Measurements from ENCODE around the gene OR5B17.
"Not testable (repeated sequence)": the region's sequence is repeated elsewhere in the genome, so short reads cannot be mapped to it uniquely, and the experiment has no call there.

Gene OR5B17

DNA sequence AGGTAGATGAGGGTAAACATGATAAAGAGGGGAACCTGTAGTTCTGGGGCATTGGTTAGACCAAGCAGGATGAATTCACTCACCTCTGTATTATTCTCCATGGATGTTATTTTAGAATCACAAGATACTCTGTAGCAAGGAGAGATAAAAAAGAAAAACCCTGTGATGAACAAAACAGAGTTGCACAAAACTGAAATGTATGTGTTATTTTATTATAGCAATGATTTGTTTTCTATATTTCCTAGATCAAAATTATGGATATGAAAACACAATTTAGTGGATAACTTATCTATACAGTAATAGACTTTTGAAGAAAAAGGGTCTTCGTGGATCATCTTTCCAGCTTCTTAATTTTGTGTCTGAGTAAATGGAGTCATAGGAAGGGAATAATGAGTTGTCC, at the start of gene OR5B17:
OR5B17 (minus strand) TSS at position 101 of the 400 bp plus-strand sequence; CDS start at position 101, 0 bp downstream.
- DNase-seq = no peak

GRCh38 chr11:58406774-58407173, 47.9 kb upstream of the OR5B17 start, which contains the start of gene OR5B3:
Gene OR5B3, minus strand, starts transcription at chr11:58406874. Its CDS starts 3,465 bp downstream, at chr11:58403409.
- DNase-seq = no peak

- DNase-seq = not testable (repeated sequence)
These were observed 40.8 kb upstream of the OR5B17 start for GRCh38 chr11:58399622-58400021.

DNA sequence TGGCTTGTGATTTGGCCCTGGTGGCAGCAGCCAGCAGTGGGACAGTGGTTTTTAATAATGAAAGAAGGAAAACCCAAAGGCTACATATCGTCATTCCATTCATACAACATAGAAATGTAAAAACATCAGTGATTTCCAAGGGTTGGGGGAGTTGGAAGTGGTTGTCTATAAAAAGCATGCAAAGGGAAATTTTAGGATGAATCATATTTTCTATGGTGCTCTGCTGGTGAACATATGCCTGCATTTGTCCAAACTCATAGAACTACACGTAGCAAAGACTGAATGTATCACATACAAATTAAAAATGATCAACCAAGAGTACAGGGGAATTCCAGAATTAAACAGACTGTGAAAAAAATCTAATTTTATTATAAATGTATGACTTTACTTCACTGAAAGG, 36.7 kb upstream of the OR5B17 start:
- DNase-seq = no peak

- no peak for DNase-seq
These were observed 35.3 kb upstream of the OR5B17 start for GRCh38 chr11:58394195-58394594.

- DNase-seq = no peak
These were observed 33.9 kb upstream of the OR5B17 start for GRCh38 chr11:58392746-58393145.

GRCh38 chr11:58391879-58392278, 33.0 kb upstream of the OR5B17 start:
- no peak for DNase-seq

DNA sequence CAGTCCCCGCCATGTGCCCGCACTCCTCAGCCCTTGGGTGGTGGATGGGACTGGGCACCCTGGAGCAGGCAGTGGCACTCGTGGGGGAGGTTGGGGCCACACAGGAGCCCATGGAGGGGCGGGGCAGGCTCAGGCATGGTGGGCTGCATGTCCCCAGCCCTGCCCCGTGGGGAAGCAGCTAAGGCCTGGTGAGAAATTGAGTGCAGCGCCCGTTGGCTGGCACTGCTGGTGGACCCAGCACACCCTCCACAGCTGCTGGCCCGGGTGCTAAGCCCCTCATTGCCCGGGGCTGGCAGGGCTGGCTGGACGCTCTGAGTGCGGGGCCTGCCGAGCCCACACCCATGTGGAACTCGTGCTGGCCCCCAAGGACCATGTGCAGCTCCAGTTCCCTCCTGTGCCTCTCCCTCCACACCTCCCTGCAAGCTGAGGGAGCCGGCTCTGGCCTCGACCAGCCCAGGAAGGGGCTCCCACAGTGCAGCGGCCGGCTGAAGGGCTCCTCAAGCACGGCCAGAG, 31.7 kb upstream of the OR5B17 start:
- no peak for DNase-seq

DNA sequence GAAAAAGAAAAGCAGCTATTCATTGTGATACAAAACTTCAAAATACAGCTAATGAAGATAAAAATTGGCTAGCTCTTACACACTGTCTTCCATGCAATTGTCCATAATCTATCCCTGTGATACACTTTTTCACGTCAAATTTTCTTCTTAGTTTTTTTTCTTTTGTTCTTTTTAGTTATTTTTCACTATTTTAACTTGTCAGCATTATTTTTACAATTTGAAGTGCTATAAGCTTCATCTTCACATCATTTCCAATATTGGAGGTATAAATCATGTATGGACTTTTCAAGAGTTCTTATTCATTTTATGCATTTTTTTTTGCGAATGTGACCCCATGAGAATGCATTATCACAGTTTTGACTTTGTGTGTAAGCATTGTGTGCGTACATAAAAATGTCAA, 4.1 kb downstream of the OR5B17 start:
- no peak for DNase-seq

DNA sequence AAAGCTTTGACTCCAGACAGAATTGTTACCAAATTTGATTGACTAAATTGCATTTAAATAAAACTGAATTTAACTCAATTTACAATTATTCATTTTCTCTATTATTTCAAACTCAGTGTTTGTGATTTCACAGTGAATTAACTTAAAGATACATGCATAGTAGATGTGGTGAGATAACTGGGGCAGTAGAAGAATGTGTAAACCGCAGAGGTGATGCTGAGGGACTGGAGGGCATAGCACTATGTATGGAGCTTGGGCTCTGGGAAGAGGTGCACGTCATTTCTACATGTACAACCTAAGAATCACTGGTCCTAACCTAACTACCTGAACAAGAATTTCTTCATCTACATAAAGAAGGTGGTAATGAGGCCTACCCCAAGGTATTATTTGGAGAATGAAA, 13.7 kb downstream of the OR5B17 start:
- DNase-seq = no peak

GRCh38 chr11:58334708-58335107, 24.2 kb downstream of the OR5B17 start:
- DNase-seq = no peak

DNA sequence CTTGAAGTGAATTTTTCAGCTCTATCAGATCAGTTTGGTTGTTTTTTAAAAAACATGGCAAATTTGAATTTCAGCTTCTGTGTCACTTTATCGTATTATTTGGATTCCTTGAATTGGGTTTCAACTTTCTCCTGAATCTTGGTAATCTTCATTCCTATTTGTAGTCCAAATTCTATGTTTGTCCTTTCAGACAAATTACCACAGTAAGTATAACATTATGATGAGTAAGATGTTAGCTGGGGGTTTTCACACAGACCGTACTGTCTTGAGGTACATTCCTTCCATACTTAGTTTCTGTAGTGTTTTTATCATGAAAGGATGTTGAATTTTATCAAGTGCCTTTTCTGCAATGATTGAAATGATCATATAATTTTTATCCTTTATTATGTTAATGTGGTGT, 28.0 kb downstream of the OR5B17 start:
- no peak for DNase-seq

- DNase-seq = no peak
These were observed 40.3 kb downstream of the OR5B17 start for GRCh38 chr11:58318532-58318931.

DNA sequence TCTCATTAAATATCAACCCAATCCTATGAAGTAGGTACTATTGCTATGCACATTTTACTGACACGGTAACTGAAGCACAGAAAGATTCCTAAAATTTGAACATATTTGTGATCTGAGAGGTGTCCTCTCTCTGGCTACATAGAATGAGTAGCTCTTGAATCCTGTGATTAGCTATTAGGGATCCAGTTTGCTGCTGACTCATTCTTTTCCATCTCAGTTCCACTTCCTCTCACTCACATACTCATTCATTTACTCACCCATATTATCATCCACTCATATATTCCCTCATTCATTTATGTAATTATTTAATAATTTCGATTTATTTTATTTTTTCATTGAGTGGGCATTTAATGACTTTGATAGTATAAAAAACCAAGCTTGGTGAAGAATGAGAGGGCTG, 42.7 kb downstream of the OR5B17 start:
- no peak for DNase-seq
